Spleen (tissue), 11 donors: ENCODE measurements around the gene PTPRN2. TPM values are rescaled to one million over a fixed set of nuclear protein-coding genes. Genes with fewer than 3 reads are reported as not detected.

Experiments used
- DNase-seq: peaks from one replicate; pipeline ENCODE4 v3.0.0-alpha.2; 2020
- H3K27ac ChIP-seq, 8 donors: fragments of 200-600 bp; sonication (generic) in 7 of 8; 1 replicate in 4 of 8; 2 replicates in 4 of 8; pipeline versions ENCODE4 v1.5.0 to v1.8.0; 2016 to 2021; ENCODE audit warnings: inconsistent platforms in 4 of 8, mild to moderate bottlenecking in 4 of 8, moderate library complexity in 1 of 8
- H3K27me3 ChIP-seq, 7 donors: fragments of 200-600 bp; sonication (generic) in 6 of 7; replicated peaks in 1 of 7; 1 replicate in 4 of 7; 2 replicates in 3 of 7; pipeline versions ENCODE4 v1.5.0 to v1.8.0; 2016 to 2021; ENCODE audit warnings: inconsistent platforms in 3 of 7, mild to moderate bottlenecking in 1 of 7
- H3K36me3 ChIP-seq, 6 donors: fragments of 200-600 bp; sonication (generic) in 5 of 6; 1 replicate in 4 of 6; 2 replicates in 2 of 6; pipeline versions ENCODE4 v1.5.0 to v1.8.0; 2016 to 2021; ENCODE audit warnings: inconsistent platforms in 2 of 6
- H3K4me1 ChIP-seq, 6 donors: fragments of 200-600 bp; sonication (generic) in 5 of 6; 1 replicate in 3 of 6; 2 replicates in 3 of 6; pipeline versions ENCODE4 v1.5.0 to v1.8.0; 2016 to 2021; ENCODE audit warnings: inconsistent platforms in 3 of 6
- H3K4me3 ChIP-seq, 8 donors: fragments of 200-600 bp; sonication (generic) in 7 of 8; 1 replicate in 4 of 8; 2 replicates in 4 of 8; pipeline versions ENCODE4 v1.5.0 to v1.8.0; 2016 to 2021; ENCODE audit warnings: inconsistent platforms in 4 of 8, mild to moderate bottlenecking in 4 of 8, moderate library complexity in 2 of 8
- H3K9me3 ChIP-seq, 8 donors: fragments of 200-600 bp; sonication (generic) in 7 of 8; 1 replicate in 4 of 8; 2 replicates in 4 of 8; pipeline versions ENCODE4 v1.5.0 to v1.8.0; 2016 to 2021; ENCODE audit warnings: inconsistent platforms in 4 of 8
- POLR2A ChIP-seq, 3 donors: fragments of 450-650 bp; IDR thresholded peaks; one replicate each; pipeline ENCODE4 v1.5.1; 2017; ENCODE audit warnings: antibody characterized with exemption in 3 of 3, mild to moderate bottlenecking in 1 of 3
- POLR2AphosphoS5 ChIP-seq, 3 donors: sonication (generic); formaldehyde crosslinking; IDR thresholded peaks; one replicate each; pipeline ENCODE4 v1.5.1; 2017; ENCODE audit warnings: antibody characterized with exemption in 3 of 3
- WGBS, 5 donors: extraction: QIAGEN DNeasy Blood & Tissue Kit in 3 of 5; methylation state at CpG; one replicate each; pipeline versions ENCODE4 v1.1.5 to v1.1.7; 2013 to 2018; 5-methylcytosine and 5-hydroxymethylcytosine counted together
- intact Hi-C: fragments of 100-400 bp; cut with DNase I; formaldehyde crosslinking; loops from one replicate; pipeline ENCODE4 v1.15.0; 2023; ENCODE audit warnings: low total_unique reads
- polyA plus RNA-seq, 3 donors: library from polyadenylated mRNA; stranded (reverse); fragments of 200-250 nt; gene quantifications; one replicate each; pipeline ENCODE4 v1.2.1, GENCODE V29; 2013
- total RNA-seq, 7 donors: library from RNA; depleted of rRNA in 3 of 7; stranded (reverse); fragments of >200 nt in 3 of 7; fragmentation: NEBNext Ultra II Directional in 4 of 7; extraction: Animal tissue kit (Norgen Biotek cat#: 25700) in 4 of 7; gene quantifications; one replicate each; pipeline versions ENCODE4 v1.1.0 to v1.2.1, GENCODE V29; 2016 to 2021
- TF ChIP-seq, protein P1 (sequence below), 11 experiments: fragments of 200-600 bp in 7 of 11; fragments of 450-650 bp in 4 of 11; sonication (generic) in 4 of 11; IDR thresholded peaks in 8 of 11; conservative IDR thresholded peaks in 3 of 11; 1 replicate in 7 of 11; 2 replicates in 4 of 11; pipeline versions ENCODE4 v1.4.0 to v1.8.0; 2016 to 2021; ENCODE audit warnings: antibody characterized with exemption in 11 of 11, inconsistent platforms in 4 of 11, mild to moderate bottlenecking in 1 of 11
- donor health status: healthy with polysubstance abuse.
- donor health status: DM: no; HTN: no; CAD: no; lungs with moderate emphysema.
- donor health status: DM: no; HTN: no; CAD: no.
- donor health status: Bipolar disorder and iron deficiency.
- donor health status: healthy.
- donor health status: DM: no; HTN: no; CAD: no.
- donor health status: DM: yes; HTN: yes; CAD: no.

The PTPRN2 gene
- total and polyA plus RNA-seq, 10 donors: 7.0 to 22.8 (median 16.8) TPM

DNA sequence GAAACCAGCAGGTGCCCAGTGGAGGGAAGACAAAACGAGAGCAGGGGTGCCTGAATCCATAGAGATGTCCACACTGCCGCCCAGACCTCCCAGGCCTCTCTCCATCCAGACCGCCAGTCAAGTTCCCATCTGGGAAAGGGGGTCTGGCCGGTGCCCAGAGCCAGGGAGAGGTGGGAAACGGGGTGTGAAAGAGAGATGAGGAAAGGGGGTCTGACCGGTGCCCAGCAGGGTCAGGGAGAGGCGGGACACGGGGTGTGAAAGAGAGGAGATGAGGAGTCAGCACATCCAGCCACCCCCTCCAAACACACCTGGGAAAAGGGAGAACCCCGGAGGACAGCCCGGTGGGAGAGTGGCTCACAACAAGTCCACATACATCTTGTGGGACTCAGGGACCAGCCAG, 185.8 kb downstream of the PTPRN2 start:
- H3K36me3 ChIP-seq: no peaks in the 10 kb centered on the region
- H3K9me3 ChIP-seq: peaks cover 0 to 23% (median 19%) of the 10 kb centered on the region in 8 donors
- H3K27me3 ChIP-seq: peaks cover 0 to 14% (median 0%) of the 10 kb centered on the region in 7 donors
- TF ChIP-seq, protein P1, sequence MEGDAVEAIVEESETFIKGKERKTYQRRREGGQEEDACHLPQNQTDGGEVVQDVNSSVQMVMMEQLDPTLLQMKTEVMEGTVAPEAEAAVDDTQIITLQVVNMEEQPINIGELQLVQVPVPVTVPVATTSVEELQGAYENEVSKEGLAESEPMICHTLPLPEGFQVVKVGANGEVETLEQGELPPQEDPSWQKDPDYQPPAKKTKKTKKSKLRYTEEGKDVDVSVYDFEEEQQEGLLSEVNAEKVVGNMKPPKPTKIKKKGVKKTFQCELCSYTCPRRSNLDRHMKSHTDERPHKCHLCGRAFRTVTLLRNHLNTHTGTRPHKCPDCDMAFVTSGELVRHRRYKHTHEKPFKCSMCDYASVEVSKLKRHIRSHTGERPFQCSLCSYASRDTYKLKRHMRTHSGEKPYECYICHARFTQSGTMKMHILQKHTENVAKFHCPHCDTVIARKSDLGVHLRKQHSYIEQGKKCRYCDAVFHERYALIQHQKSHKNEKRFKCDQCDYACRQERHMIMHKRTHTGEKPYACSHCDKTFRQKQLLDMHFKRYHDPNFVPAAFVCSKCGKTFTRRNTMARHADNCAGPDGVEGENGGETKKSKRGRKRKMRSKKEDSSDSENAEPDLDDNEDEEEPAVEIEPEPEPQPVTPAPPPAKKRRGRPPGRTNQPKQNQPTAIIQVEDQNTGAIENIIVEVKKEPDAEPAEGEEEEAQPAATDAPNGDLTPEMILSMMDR (IDR thresholded peaks at IDR 0.05 in 8 of 11, conservative IDR thresholded peaks at IDR 0.05 in 3 of 11): no peak
- TF ChIP-seq POLR2AphosphoS5 (IDR thresholded peaks at IDR 0.05) (no peak), POLR2A (IDR thresholded peaks at IDR 0.05) (no peak)
- intact Hi-C loops: no loop called here
- peak; percentile 54 for DNase-seq
- no peak overlapping the region for H3K4me3 ChIP-seq
- no peak overlapping the region for H3K27ac ChIP-seq
- no peaks in the 10 kb centered on the region for H3K4me1 ChIP-seq
- 73 to 86% (median 77%) methylated on average over 10 of the region's 10 CpGs for WGBS, 5 donors

DNA sequence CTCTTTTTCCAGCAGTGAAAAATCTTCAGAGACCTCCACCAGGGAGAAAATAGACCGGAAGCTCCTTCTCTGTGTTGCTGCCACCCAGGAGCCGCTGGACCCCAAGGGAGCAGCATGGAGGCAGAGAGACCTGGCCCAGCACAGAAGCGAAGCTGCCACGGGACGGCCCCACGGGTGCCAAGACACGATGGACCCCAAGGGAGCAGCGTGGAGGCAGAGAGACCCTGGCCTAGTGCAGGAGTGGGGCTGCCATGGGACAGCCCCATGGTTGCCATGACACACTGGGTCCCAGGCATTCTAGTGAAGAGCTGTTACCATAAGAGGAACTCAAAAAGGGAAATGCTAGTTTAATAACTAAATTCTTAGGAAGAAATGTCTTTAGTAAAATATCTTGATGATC, 186.3 kb downstream of the PTPRN2 start:
- Histone ChIP-seq H3K36me3 (no peaks in the 10 kb centered on the region), H3K4me1 (no peaks in the 10 kb centered on the region), H3K27ac (no peak overlapping the region), H3K4me3 (no peak overlapping the region), H3K9me3 (peaks cover 0 to 23% (median 19%) of the 10 kb centered on the region in 8 donors), H3K27me3 (peaks cover 0 to 12% (median 0%) of the 10 kb centered on the region in 7 donors)
- intact Hi-C loops: no loop called here
- peak; percentile 55 for DNase-seq
- WGBS, 5 donors: 63 to 87% (median 81%) methylated on average over 8 of the region's 8 CpGs
- TF ChIP-seq, protein P1 (IDR thresholded peaks at IDR 0.05 in 8 of 11, conservative IDR thresholded peaks at IDR 0.05 in 3 of 11): no peak
- no peak for TF ChIP-seq POLR2A (IDR thresholded peaks at IDR 0.05)
- TF ChIP-seq POLR2AphosphoS5 (IDR thresholded peaks at IDR 0.05): no peak

DNA sequence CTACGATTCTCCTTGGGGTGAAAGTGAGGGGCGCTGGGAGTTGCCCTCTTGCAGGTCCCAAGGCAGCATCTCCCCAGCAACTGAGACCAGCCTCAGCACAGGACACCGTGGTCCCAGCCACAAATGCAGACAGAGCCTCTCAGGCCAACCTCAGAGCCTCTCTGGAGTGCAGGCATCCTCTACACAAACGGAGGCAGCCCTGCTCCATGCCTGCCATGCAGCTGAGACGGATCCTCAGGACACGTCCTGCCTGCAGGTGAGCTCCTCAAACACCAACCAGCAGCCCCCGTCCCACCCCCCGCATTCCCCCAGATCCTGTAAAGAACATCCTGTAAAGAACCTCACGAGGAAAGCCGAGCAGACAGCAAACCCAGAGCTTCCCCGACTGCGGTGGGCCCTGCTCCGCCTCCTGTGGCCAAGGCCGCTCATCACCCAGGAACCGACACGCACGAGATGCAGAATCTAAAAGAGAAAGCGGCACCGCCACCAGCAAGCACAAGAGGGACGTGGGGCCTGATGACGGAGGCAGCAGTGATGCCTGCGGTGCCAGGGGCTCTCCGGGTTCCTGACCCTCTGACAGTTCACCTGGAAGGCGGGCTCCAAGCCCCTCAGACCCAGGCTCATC, 186.9 kb downstream of the PTPRN2 start:
- Histone ChIP-seq H3K4me3 (no peak overlapping the region), H3K4me1 (no peaks in the 10 kb centered on the region), H3K27ac (no peak overlapping the region), H3K27me3 (peaks cover 0 to 12% (median 0%) of the 10 kb centered on the region in 7 donors), H3K36me3 (no peaks in the 10 kb centered on the region), H3K9me3 (peaks cover 0 to 23% (median 19%) of the 10 kb centered on the region in 8 donors)
- DNase-seq: peak; percentile 58
- 79 to 82% (median 81%) methylated on average over 18 to 24 of the region's 24 CpGs for WGBS, 5 donors
- TF ChIP-seq, protein P1 (IDR thresholded peaks at IDR 0.05 in 8 of 11, conservative IDR thresholded peaks at IDR 0.05 in 3 of 11): no peak
- TF ChIP-seq POLR2A (IDR thresholded peaks at IDR 0.05): no peak
- no peak for TF ChIP-seq POLR2AphosphoS5 (IDR thresholded peaks at IDR 0.05)
- intact Hi-C loops: no loop called here

DNA sequence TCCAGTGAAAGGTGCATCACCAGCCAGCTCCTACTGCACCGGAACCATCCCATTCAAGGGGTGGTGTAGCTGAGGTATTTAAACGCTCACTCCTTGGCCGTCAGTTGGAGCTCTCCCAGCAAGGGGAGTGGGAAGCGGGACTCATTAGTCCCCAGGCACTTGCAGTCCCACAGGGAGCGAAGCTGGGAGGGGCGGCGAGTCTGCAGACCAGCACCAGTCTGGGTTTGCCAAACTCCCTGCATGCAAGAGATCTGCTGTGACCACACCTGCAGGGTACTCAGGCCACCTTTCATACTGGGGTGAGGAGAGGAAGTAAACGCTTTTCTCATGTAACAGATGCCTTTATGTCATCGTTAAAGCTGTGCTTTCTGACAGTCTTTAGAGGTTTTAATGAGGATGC, 187.9 kb downstream of the PTPRN2 start:
- no peaks in the 10 kb centered on the region for H3K36me3 ChIP-seq
- H3K9me3 ChIP-seq: peaks cover 0 to 23% (median 19%) of the 10 kb centered on the region in 8 donors
- no peaks in the 10 kb centered on the region for H3K4me1 ChIP-seq
- peaks cover 0 to 12% (median 0%) of the 10 kb centered on the region in 7 donors for H3K27me3 ChIP-seq
- TF ChIP-seq POLR2AphosphoS5 (IDR thresholded peaks at IDR 0.05) (no peak), POLR2A (IDR thresholded peaks at IDR 0.05) (no peak)
- TF ChIP-seq, protein P1 (IDR thresholded peaks at IDR 0.05 in 8 of 11, conservative IDR thresholded peaks at IDR 0.05 in 3 of 11): no peak
- peak; percentile 41 for DNase-seq
- no peak overlapping the region for H3K27ac ChIP-seq
- H3K4me3 ChIP-seq: no peak overlapping the region
- intact Hi-C loops: no loop called here
- 75 to 77% (median 76%) methylated on average over 9 of the region's 9 CpGs for WGBS, 5 donors
